Fibroblast of mammary gland (primary cell): ENCODE results near the gene KPNA2.

Experiments
- DNase-seq: peaks from one replicate; pipeline ENCODE4 v3.0.0-alpha.2; 2010; ENCODE audit warnings: low read depth
- H3K4me3 ChIP-seq: 2 replicates; pipeline ENCODE4 v1.5.1; 2011; ENCODE audit warnings: low read depth, mild to moderate bottlenecking, low read length, moderate library complexity; ENCODE audit not compliant: control insufficient read depth
- CTCF ChIP-seq: conservative IDR thresholded peaks from 2 replicates; pipeline ENCODE4 v1.5.1; 2011; ENCODE audit warnings: low read depth, low read length, inconsistent platforms; ENCODE audit not compliant: control insufficient read depth, insufficient read depth

KPNA2 gene

DNA sequence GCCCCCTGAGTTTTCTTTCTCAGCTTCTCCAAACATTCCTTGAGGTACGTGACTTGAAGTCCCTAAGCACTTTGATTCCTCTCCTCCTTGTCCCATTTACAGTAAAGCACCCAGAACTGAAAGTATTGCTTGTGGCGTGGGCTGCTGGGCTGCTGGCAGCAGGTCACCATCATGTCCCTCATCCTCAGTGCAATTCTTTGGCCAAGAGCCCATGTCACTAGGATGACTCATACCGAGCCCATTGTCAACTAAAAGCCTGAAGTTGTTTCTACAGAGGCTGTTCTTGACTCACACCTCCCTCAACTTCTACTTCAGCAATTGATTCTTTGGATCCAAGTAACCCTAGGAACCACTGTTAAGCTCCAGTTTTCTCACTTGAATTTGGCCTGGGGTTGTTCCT lies 54.3 kb downstream of the KPNA2 start:
- peak; percentile 13 for DNase-seq
- no peak overlapping the region for H3K4me3 ChIP-seq
- no peak for TF ChIP-seq CTCF

- H3K4me3 ChIP-seq: no peak overlapping the region
- no peak for DNase-seq
- no peak for TF ChIP-seq CTCF
Measured at GRCh38 chr17:68094481-68095078, 59.0 kb downstream of the KPNA2 start.

DNA sequence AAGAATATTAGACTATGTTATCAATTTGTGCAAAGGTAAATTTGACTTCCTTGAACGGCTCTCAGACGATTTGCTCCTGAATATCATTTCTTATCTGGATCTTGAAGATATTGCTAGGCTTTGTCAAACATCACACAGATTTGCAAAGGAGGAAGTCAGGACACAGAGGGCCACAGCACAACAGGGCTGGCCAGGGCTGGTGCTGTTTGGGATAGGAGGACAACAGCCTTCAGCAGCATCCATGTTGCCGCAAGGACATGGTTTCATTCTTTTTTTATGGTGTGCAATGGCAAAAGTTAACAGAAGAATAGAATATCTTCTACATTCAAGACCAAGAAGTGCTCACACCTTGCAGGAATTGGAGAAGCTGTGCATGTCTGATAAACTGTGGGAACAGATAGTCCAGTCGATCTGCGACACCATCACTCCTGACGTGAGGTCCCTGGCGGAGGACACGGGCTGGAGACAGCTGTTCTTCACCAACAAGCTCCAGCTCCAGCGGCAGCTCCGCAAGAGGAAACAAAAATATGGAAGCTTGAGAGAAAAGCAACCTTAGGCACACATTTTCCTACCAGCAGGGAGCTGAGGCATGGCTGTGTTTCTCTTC lies 59.8 kb downstream of the KPNA2 start:
- no peak overlapping the region for H3K4me3 ChIP-seq
- DNase-seq: no peak
- no peak for TF ChIP-seq CTCF

- DNase-seq: no peak
- TF ChIP-seq CTCF: no peak
- no peak overlapping the region for H3K4me3 ChIP-seq
Measured at GRCh38 chr17:68096111-68096510, 60.6 kb downstream of the KPNA2 start.
